HepG2 (cell line): ENCODE results near the gene SORL1-AS1.

Experiments
- AGO2 ChIP-seq: fragments of 200-400 bp; formaldehyde crosslinking; optimal IDR thresholded peaks from 2 replicates; pipeline ENCODE3; 2017; ENCODE audit warnings: mild to moderate bottlenecking, low read depth, low read length, moderate library complexity
- ARNTL ChIP-seq: sonication (generic); formaldehyde crosslinking; IDR thresholded peaks from 2 replicates; pipeline ENCODE4 v1.4.0; 2020; ENCODE audit warnings: mild to moderate bottlenecking, missing genetic modification reagents
- BCL6 ChIP-seq: IDR thresholded peaks from 2 replicates; pipeline ENCODE4 v1.6.1; 2016; ENCODE audit warnings: missing genetic modification reagents, missing compliant biosample characterization
- ERF ChIP-seq: IDR thresholded peaks from 2 replicates; pipeline ENCODE4 v1.6.1; 2018; ENCODE audit warnings: missing biosample characterization, missing genetic modification reagents
- FIP1L1 ChIP-seq: fragments of 200-400 bp; formaldehyde crosslinking; IDR thresholded peaks from 2 replicates; pipeline ENCODE4 v1.6.1; 2018; ENCODE audit warnings: low read depth, mild to moderate bottlenecking, low read length, moderate library complexity, borderline replicate concordance; ENCODE audit not compliant: insufficient read depth
- HNRNPK ChIP-seq: fragments of 200-400 bp; formaldehyde crosslinking; IDR thresholded peaks from 2 replicates; pipeline ENCODE4 v1.6.1; 2018; ENCODE audit warnings: low read length, low read depth, moderate library complexity, mild to moderate bottlenecking; ENCODE audit not compliant: poor library complexity, severe bottlenecking
- MIER2 ChIP-seq: IDR thresholded peaks from 2 replicates; pipeline ENCODE4 v1.6.1; 2016; ENCODE audit warnings: missing biosample characterization, missing genetic modification reagents
- NR3C1 ChIP-seq: sonication (generic); formaldehyde crosslinking; IDR thresholded peaks from 2 replicates; pipeline ENCODE4 v1.4.0; 2020; ENCODE audit warnings: missing genetic modification reagents
- RFX1 ChIP-seq: fragments of 450-650 bp; IDR thresholded peaks from 2 replicates; pipeline ENCODE4 v1.6.1; 2017
- RXRA ChIP-seq: sonication (generic); formaldehyde crosslinking; IDR thresholded peaks from 2 replicates; pipeline ENCODE4 v1.5.1; 2020; ENCODE audit warnings: missing genetic modification reagents
- SIN3A ChIP-seq: IDR thresholded peaks from 2 replicates; pipeline ENCODE4 v1.6.1; 2011; ENCODE audit warnings: low read depth, mild to moderate bottlenecking, control low read depth, low read length, borderline replicate concordance
- SNAI1 ChIP-seq: sonication (generic); formaldehyde crosslinking; IDR thresholded peaks from 2 replicates; pipeline ENCODE4 v1.5.0; 2020; ENCODE audit warnings: mild to moderate bottlenecking, missing genetic modification reagents, borderline replicate concordance
- SOX6 ChIP-seq, 2 experiments: fragments of 450-650 bp in 1 of 2; sonication (generic) in 1 of 2; formaldehyde crosslinking in 1 of 2; IDR thresholded peaks; 2 replicates each; pipeline versions ENCODE4 v1.4.0 to v1.6.1; 2017 to 2020; ENCODE audit warnings: antibody characterized with exemption in 1 of 2, mild to moderate bottlenecking in 1 of 2, missing genetic modification reagents in 1 of 2
- TFAP4 ChIP-seq: sonication (generic); IDR thresholded peaks from 2 replicates; pipeline ENCODE4 v1.6.1; 2016; ENCODE audit warnings: low read depth, borderline replicate concordance
- ZNF18 ChIP-seq: sonication (generic); formaldehyde crosslinking; IDR thresholded peaks from 2 replicates; pipeline ENCODE4 v1.8.0; 2022; ENCODE audit warnings: mild to moderate bottlenecking, missing genetic modification reagents; ENCODE audit not compliant: insufficient replicate concordance
- ZNF24 ChIP-seq: fragments of 450-650 bp; IDR thresholded peaks from 2 replicates; pipeline ENCODE4 v1.6.1; 2017; ENCODE audit warnings: antibody characterized with exemption, mild to moderate bottlenecking
- ZNF3 ChIP-seq: IDR thresholded peaks from 2 replicates; pipeline ENCODE4 v1.7.0; 2017; ENCODE audit warnings: inconsistent platforms
- ZNF354B ChIP-seq: sonication (generic); formaldehyde crosslinking; IDR thresholded peaks from 2 replicates; pipeline ENCODE4 v1.8.0; 2022; ENCODE audit warnings: mild to moderate bottlenecking, missing genetic modification reagents
- ZNF761 ChIP-seq: sonication (generic); formaldehyde crosslinking; conservative IDR thresholded peaks from 2 replicates; pipeline ENCODE4 v1.4.0; 2020; ENCODE audit warnings: mild to moderate bottlenecking, missing genetic modification reagents
- TF ChIP-seq, protein P1 (sequence below): sonication (generic); formaldehyde crosslinking; IDR thresholded peaks from 2 replicates; pipeline ENCODE4 v1.4.0; 2020; ENCODE audit warnings: low read depth, missing genetic modification reagents
- TF ChIP-seq, protein P2 (sequence below): sonication (generic); formaldehyde crosslinking; IDR thresholded peaks from 2 replicates; pipeline ENCODE4 v1.4.0; 2020; ENCODE audit warnings: missing genetic modification reagents
- TF ChIP-seq, protein P3 (sequence below): sonication (generic); formaldehyde crosslinking; conservative IDR thresholded peaks from 2 replicates; pipeline ENCODE4 v1.4.0; 2020; ENCODE audit warnings: missing genetic modification reagents

SORL1-AS1 gene

DNA sequence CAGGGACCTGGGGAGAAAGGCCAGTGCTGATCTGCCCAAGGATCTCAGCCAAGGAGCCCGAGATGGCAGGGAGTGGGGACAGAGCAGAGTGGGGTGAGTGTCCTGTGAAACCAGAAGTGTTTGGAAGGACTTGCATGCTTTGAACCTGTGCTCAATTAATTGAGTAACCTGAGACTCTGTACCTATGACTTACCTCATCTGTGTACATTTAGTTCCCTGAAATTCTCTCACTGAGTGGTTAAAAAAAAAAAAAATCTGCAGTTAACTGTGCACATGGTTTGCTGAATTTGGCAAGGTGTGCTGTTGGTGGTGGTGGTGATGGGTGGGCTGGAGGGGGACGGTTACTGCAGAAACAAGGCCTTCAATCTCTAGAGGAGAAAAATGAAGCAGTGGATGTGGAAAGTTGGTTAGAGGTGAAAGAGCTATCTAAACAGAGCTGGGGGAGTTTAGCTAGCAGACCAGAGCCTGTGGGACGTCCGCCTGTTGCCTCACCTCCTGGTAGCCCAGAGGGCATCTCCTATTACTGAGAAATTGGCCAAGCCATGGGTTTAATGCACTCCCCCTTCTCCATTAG is 8.3 kb upstream of the SORL1-AS1 start (continued):
- TF ChIP-seq, protein P1, sequence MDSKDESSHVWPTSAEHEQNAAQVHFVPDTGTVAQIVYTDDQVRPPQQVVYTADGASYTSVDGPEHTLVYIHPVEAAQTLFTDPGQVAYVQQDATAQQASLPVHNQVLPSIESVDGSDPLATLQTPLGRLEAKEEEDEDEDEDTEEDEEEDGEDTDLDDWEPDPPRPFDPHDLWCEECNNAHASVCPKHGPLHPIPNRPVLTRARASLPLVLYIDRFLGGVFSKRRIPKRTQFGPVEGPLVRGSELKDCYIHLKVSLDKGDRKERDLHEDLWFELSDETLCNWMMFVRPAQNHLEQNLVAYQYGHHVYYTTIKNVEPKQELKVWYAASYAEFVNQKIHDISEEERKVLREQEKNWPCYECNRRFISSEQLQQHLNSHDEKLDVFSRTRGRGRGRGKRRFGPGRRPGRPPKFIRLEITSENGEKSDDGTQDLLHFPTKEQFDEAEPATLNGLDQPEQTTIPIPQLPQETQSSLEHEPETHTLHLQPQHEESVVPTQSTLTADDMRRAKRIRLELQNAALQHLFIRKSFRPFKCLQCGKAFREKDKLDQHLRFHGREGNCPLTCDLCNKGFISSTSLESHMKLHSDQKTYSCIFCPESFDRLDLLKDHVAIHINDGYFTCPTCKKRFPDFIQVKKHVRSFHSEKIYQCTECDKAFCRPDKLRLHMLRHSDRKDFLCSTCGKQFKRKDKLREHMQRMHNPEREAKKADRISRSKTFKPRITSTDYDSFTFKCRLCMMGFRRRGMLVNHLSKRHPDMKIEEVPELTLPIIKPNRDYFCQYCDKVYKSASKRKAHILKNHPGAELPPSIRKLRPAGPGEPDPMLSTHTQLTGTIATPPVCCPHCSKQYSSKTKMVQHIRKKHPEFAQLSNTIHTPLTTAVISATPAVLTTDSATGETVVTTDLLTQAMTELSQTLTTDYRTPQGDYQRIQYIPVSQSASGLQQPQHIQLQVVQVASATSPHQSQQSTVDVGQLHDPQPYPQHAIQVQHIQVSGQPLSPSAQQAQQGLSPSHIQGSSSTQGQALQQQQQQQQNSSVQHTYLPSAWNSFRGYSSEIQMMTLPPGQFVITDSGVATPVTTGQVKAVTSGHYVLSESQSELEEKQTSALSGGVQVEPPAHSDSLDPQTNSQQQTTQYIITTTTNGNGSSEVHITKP (CRISPR knock-in tag) = no peak
- TF ChIP-seq MIER2 (CRISPR knock-in tag) (no peak), TFAP4 (peak; percentile 37; the same call in 1 of the 2 replicates), SOX6 (IDR thresholded peaks at IDR 0.05) (no peak), SOX6 (CRISPR knock-in tag; IDR thresholded peaks at IDR 0.05) (peak; percentile 66), ARNTL (CRISPR knock-in tag) (no peak), ZNF354B (no peak), SIN3A (no peak), AGO2 (no peak), ZNF18 (CRISPR knock-in tag) (no peak), BCL6 (peak; percentile 70), ZNF3 (CRISPR knock-in tag) (no peak), HNRNPK (no peak), ZNF761 (CRISPR knock-in tag) (no peak), RFX1 (no peak), ERF (CRISPR knock-in tag) (no peak), SNAI1 (CRISPR knock-in tag) (no peak), RXRA (CRISPR knock-in tag) (no peak), ZNF24 (no peak), NR3C1 (CRISPR knock-in tag) (no peak), FIP1L1 (no peak)
- TF ChIP-seq, protein P2, sequence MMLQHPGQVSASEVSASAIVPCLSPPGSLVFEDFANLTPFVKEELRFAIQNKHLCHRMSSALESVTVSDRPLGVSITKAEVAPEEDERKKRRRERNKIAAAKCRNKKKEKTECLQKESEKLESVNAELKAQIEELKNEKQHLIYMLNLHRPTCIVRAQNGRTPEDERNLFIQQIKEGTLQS (CRISPR knock-in tag) = no peak
- TF ChIP-seq, protein P3, sequence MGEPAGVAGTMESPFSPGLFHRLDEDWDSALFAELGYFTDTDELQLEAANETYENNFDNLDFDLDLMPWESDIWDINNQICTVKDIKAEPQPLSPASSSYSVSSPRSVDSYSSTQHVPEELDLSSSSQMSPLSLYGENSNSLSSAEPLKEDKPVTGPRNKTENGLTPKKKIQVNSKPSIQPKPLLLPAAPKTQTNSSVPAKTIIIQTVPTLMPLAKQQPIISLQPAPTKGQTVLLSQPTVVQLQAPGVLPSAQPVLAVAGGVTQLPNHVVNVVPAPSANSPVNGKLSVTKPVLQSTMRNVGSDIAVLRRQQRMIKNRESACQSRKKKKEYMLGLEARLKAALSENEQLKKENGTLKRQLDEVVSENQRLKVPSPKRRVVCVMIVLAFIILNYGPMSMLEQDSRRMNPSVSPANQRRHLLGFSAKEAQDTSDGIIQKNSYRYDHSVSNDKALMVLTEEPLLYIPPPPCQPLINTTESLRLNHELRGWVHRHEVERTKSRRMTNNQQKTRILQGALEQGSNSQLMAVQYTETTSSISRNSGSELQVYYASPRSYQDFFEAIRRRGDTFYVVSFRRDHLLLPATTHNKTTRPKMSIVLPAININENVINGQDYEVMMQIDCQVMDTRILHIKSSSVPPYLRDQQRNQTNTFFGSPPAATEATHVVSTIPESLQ (CRISPR knock-in tag) = 0 out of 2 replicates have a peak, but pooled peaks have one; percentile 35
